Astrocyte (in vitro differentiated cells and primary cell): ENCODE data around the gene DNAH14.

ENCODE experiments used
- CTCF ChIP-seq: IDR thresholded peaks from 2 replicates; pipeline ENCODE4 v1.5.1; 2011; ENCODE audit warnings: low read depth, mild to moderate bottlenecking, inconsistent platforms, low read length, moderate library complexity; ENCODE audit not compliant: insufficient read depth
- EZH2 ChIP-seq: IDR thresholded peaks from 2 replicates; pipeline ENCODE4 v1.6.1; 2012; ENCODE audit warnings: mild to moderate bottlenecking, low read length, inconsistent platforms; ENCODE audit not compliant: insufficient read depth

GRCh38 chr1:225349826-225350225 lies 420.4 kb downstream of the DNAH14 start:
- no peak for TF ChIP-seq EZH2
- TF ChIP-seq CTCF: no peak
